H1 (cell line): Measurements from ENCODE around the gene FNDC11. TPM values are rescaled to one million over a fixed set of nuclear protein-coding genes. Genes with fewer than 3 reads are reported as not detected.

ENCODE experiments used
- CTCF ChIA-PET: fragments of 300-600 bp; sonication (Branson Sonifier 250); formaldehyde crosslinking; loops from one replicate; lab custom pipeline; 2021; ENCODE audit not compliant: partially characterized antibody; lab: Charles Lee
- POLR2A ChIA-PET: fragments of 300-600 bp; sonication (Branson Sonifier 250); formaldehyde crosslinking; loops from one replicate; lab custom pipeline; 2021; ENCODE audit warnings: inconsistent platforms; ENCODE audit not compliant: partially characterized antibody; lab: Charles Lee
- DNase-seq, 2 experiments: peaks; one replicate each; pipeline versions ENCODE4 v3.0.0 to v3.0.0-alpha.2; 2010 to 2022; ENCODE audit warnings: low spot score in 2 of 2, low read depth in 1 of 2, mixed read lengths in 1 of 2
- FAIRE-seq: peaks from 2 replicates; lab custom pipeline; 2011; peaks lifted over from hg19 to GRCh38; lab: Jason Lieb, UNC
- H2AFZ ChIP-seq: 2 replicates; pipeline ENCODE4 v1.8.1; 2012; ENCODE audit warnings: low read length, inconsistent platforms
- H2AK5ac ChIP-seq: 2 replicates; pipeline ENCODE4 v1.6.1; 2013; ENCODE audit warnings: low read depth, low read length
- H2BK120ac ChIP-seq: replicated peaks from 2 replicates; pipeline ENCODE3; 2013; ENCODE audit warnings: low read depth, low read length, inconsistent platforms
- H2BK12ac ChIP-seq: 2 replicates; pipeline ENCODE4 v1.6.1; 2013; ENCODE audit warnings: low read depth, low read length
- H2BK15ac ChIP-seq: 2 replicates; pipeline ENCODE4 v1.6.1; 2013; ENCODE audit warnings: low read length
- H2BK20ac ChIP-seq: 2 replicates; pipeline ENCODE4 v1.6.1; 2013; ENCODE audit warnings: low read length
- H2BK5ac ChIP-seq: 2 replicates; pipeline ENCODE4 v1.6.1; 2013; ENCODE audit warnings: low read depth, low read length
- H3K14ac ChIP-seq: 2 replicates; pipeline ENCODE4 v1.6.1; 2013; ENCODE audit warnings: inconsistent platforms; ENCODE audit not compliant: insufficient read length
- H3K18ac ChIP-seq: 2 replicates; pipeline ENCODE4 v1.6.1; 2013; ENCODE audit warnings: low read length; ENCODE audit errors: extremely low read depth
- H3K23ac ChIP-seq: 2 replicates; pipeline ENCODE4 v1.6.1; 2013; ENCODE audit warnings: inconsistent platforms; ENCODE audit not compliant: insufficient read length
- H3K23me2 ChIP-seq: 2 replicates; pipeline ENCODE4 v1.6.1; 2013; ENCODE audit warnings: low read depth, low read length
- H3K27ac ChIP-seq: 2 replicates; pipeline ENCODE4 v1.6.1; 2011; ENCODE audit warnings: low read depth, low read length, inconsistent platforms
- H3K27me3 ChIP-seq, 4 experiments: replicated peaks in 1 of 4; 1 replicate in 1 of 4; 2 replicates in 3 of 4; pipeline versions ENCODE4 v1.6.1 to v1.8.1; 2011 to 2013; ENCODE audit warnings: low read length in 3 of 4, mild to moderate bottlenecking in 3 of 4, inconsistent platforms in 2 of 4, mixed read lengths in 2 of 4, moderate library complexity in 1 of 4; ENCODE audit not compliant: control insufficient read depth in 3 of 4, insufficient read depth in 3 of 4; ENCODE audit errors: extremely low read depth in 1 of 4
- H3K36me3 ChIP-seq, 4 experiments: 2 replicates each; pipeline versions ENCODE4 v1.6.1 to v1.8.1; 2011 to 2013; ENCODE audit warnings: mild to moderate bottlenecking in 4 of 4, low read length in 3 of 4, moderate library complexity in 2 of 4, control low read depth in 1 of 4, inconsistent platforms in 1 of 4; ENCODE audit not compliant: insufficient read depth in 4 of 4, control insufficient read depth in 2 of 4
- H3K4ac ChIP-seq: replicated peaks from 2 replicates; pipeline ENCODE3; 2013; ENCODE audit warnings: low read length, low read depth, mixed read lengths, inconsistent platforms; ENCODE audit not compliant: insufficient read length
- H3K4me1 ChIP-seq, 4 experiments: replicated peaks in 1 of 4; 1 replicate in 1 of 4; 2 replicates in 3 of 4; pipeline versions ENCODE4 v1.6.1 to v1.8.1; 2011 to 2013; ENCODE audit warnings: low read length in 3 of 4, inconsistent platforms in 2 of 4, mixed read lengths in 1 of 4; ENCODE audit not compliant: insufficient read depth in 4 of 4, control insufficient read depth in 3 of 4
- H3K4me2 ChIP-seq, 2 experiments: 2 replicates each; pipeline versions ENCODE4 v1.6.1 to v1.8.1; 2011 to 2013; ENCODE audit warnings: low read depth in 2 of 2, low read length in 2 of 2, control low read depth in 1 of 2, inconsistent platforms in 1 of 2, mild to moderate bottlenecking in 1 of 2; ENCODE audit not compliant: insufficient read depth in 1 of 2
- H3K4me3 ChIP-seq, 4 experiments: fragments of 200-600, 300-600 bp in 1 of 4; sonication (generic), shearing (Covaris generic), sonication (Bioruptor Twin) in 1 of 4; 2 replicates each; pipeline versions ENCODE4 v1.5.1 to v1.8.1; 2011 to 2016; ENCODE audit warnings: low read length in 4 of 4, low read depth in 3 of 4, control low read depth in 2 of 4, inconsistent platforms in 2 of 4, mild to moderate bottlenecking in 2 of 4, mixed read lengths in 1 of 4, moderate library complexity in 1 of 4; ENCODE audit not compliant: insufficient read depth in 2 of 4; ENCODE audit errors: extremely low read depth in 1 of 4
- H3K56ac ChIP-seq: replicated peaks from 2 replicates; pipeline ENCODE3; 2013; ENCODE audit warnings: low read depth, mild to moderate bottlenecking, mixed read lengths, low read length, inconsistent platforms; ENCODE audit not compliant: insufficient read length
- H3K79me1 ChIP-seq: 2 replicates; pipeline ENCODE4 v1.6.1; 2013; ENCODE audit warnings: low read depth, low read length, control low read depth
- H3K79me2 ChIP-seq, 2 experiments: 2 replicates each; pipeline versions ENCODE4 v1.6.1 to v1.8.1; 2012 to 2013; ENCODE audit warnings: low read length in 2 of 2, mild to moderate bottlenecking in 2 of 2, inconsistent platforms in 1 of 2; ENCODE audit not compliant: insufficient read depth in 2 of 2, control insufficient read depth in 1 of 2
- H3K9ac ChIP-seq, 4 experiments: replicated peaks in 1 of 4; 1 replicate in 1 of 4; 2 replicates in 3 of 4; pipeline versions ENCODE4 v1.6.1 to v1.8.1; 2011 to 2013; ENCODE audit warnings: low read depth in 3 of 4, low read length in 3 of 4, control low read depth in 2 of 4, mild to moderate bottlenecking in 2 of 4, moderate library complexity in 2 of 4, inconsistent platforms in 1 of 4; ENCODE audit errors: extremely low read depth in 1 of 4
- H3K9me3 ChIP-seq, 2 experiments: 2 replicates each; pipeline versions ENCODE4 v1.6.1 to v1.8.1; 2012 to 2013; ENCODE audit warnings: mild to moderate bottlenecking in 2 of 2, moderate library complexity in 2 of 2, control low read depth in 1 of 2, inconsistent platforms in 1 of 2, low read depth in 1 of 2, low read length in 1 of 2, mixed read lengths in 1 of 2; ENCODE audit not compliant: insufficient read depth in 2 of 2
- H4K20me1 ChIP-seq, 2 experiments: replicated peaks in 1 of 2; 2 replicates each; pipeline versions ENCODE3 to v1.8.1; 2011 to 2013; ENCODE audit warnings: inconsistent platforms in 2 of 2, low read length in 2 of 2, mild to moderate bottlenecking in 1 of 2; ENCODE audit not compliant: insufficient read depth in 2 of 2, control insufficient read depth in 1 of 2
- H4K5ac ChIP-seq: 2 replicates; pipeline ENCODE4 v1.6.1; 2013; ENCODE audit warnings: low read length, low read depth, mixed read lengths, inconsistent platforms; ENCODE audit not compliant: insufficient read length
- H4K8ac ChIP-seq: 2 replicates; pipeline ENCODE4 v1.8.0; 2013; ENCODE audit warnings: mild to moderate bottlenecking, moderate library complexity, low read length, inconsistent platforms; ENCODE audit not compliant: insufficient read depth; ENCODE audit errors: extremely low read depth
- H4K91ac ChIP-seq: replicated peaks from 2 replicates; pipeline ENCODE3; 2013; ENCODE audit warnings: low read length, mixed read lengths, inconsistent platforms; ENCODE audit not compliant: insufficient read length
- ATF2 ChIP-seq: IDR thresholded peaks from 2 replicates; pipeline ENCODE4 v1.6.1; 2012; ENCODE audit warnings: low read length, inconsistent platforms
- BACH1 ChIP-seq: IDR thresholded peaks from 2 replicates; pipeline ENCODE4 v1.6.1; 2012; ENCODE audit warnings: low read length, improper control_type of control experiment
- CHD1 ChIP-seq: IDR thresholded peaks from 2 replicates; pipeline ENCODE4 v1.6.1; 2012; ENCODE audit warnings: low read depth, low read length, improper control_type of control experiment
- CHD2 ChIP-seq: IDR thresholded peaks from 2 replicates; pipeline ENCODE4 v1.6.1; 2012; ENCODE audit warnings: low read length, improper control_type of control experiment
- EP300 ChIP-seq, 2 experiments: IDR thresholded peaks; 1 replicate in 1 of 2; 2 replicates in 1 of 2; pipeline ENCODE4 v1.6.1; 2011 to 2012; ENCODE audit warnings: low read depth in 2 of 2, low read length in 2 of 2, mild to moderate bottlenecking in 2 of 2, borderline replicate concordance in 1 of 2, inconsistent platforms in 1 of 2, moderate library complexity in 1 of 2
- GTF2F1 ChIP-seq: IDR thresholded peaks from 2 replicates; pipeline ENCODE4 v1.6.1; 2012; ENCODE audit warnings: low read depth, low read length, improper control_type of control experiment, borderline replicate concordance
- JUN ChIP-seq: IDR thresholded peaks from 2 replicates; pipeline ENCODE4 v1.6.1; 2011; ENCODE audit warnings: low read depth, mild to moderate bottlenecking, improper control_type of control experiment, low read length
- KDM4A ChIP-seq: IDR thresholded peaks from one replicate; pipeline ENCODE4 v1.7.1; 2012; ENCODE audit warnings: low read depth, mild to moderate bottlenecking, moderate library complexity, low read length, inconsistent platforms; ENCODE audit not compliant: severe bottlenecking
- SIN3A ChIP-seq, 2 experiments: IDR thresholded peaks in 1 of 2; conservative IDR thresholded peaks in 1 of 2; 2 replicates each; pipeline ENCODE4 v1.6.1; 2011 to 2012; ENCODE audit warnings: low read length in 2 of 2, improper control_type of control experiment in 1 of 2, low read depth in 1 of 2, mild to moderate bottlenecking in 1 of 2
- SP1 ChIP-seq: IDR thresholded peaks from 2 replicates; pipeline ENCODE4 v1.6.1; 2011; ENCODE audit warnings: low read depth, low read length
- SUZ12 ChIP-seq: fragments of 200-600 bp; sonication (generic); IDR thresholded peaks from 2 replicates; pipeline ENCODE4 v1.6.1; 2012; ENCODE audit warnings: mild to moderate bottlenecking, inconsistent platforms, low read length, moderate library complexity, mixed read lengths
- TAF7 ChIP-seq: optimal IDR thresholded peaks from 2 replicates; pipeline ENCODE3; 2011; ENCODE audit warnings: low read depth, mild to moderate bottlenecking, inconsistent platforms, low read length, moderate library complexity, borderline replicate concordance
- WGBS, 2 experiments: shearing (Covaris generic) in 1 of 2; methylation state at CpG; one replicate each; pipeline versions ENCODE4 v1.1.6 to v1.1.7; 2013 to 2015; ENCODE audit warnings: low lambda C conversion rate in 2 of 2, mixed read lengths in 2 of 2, inconsistent platforms in 1 of 2, low coverage in 1 of 2, missing lambda C conversion rate in 1 of 2; ENCODE audit not compliant: insufficient replicate concordance in 2 of 2, insufficient coverage in 1 of 2, insufficient read length in 1 of 2; ENCODE audit errors: extremely low coverage in 1 of 2, missing lambda C conversion rate in 1 of 2; 5-methylcytosine and 5-hydroxymethylcytosine counted together
- polyA plus RNA-seq, 7 experiments: library from polyadenylated mRNA; depleted of rRNA in 3 of 7; stranded (reverse) in 5 of 7; unstranded in 2 of 7; fragments of >200 nt in 5 of 7; fragments of 200-250 nt in 2 of 7; gene quantifications; 1 replicate in 5 of 7; 2 replicates in 1 of 7; 4 replicates in 1 of 7; pipeline versions ENCODE4 v1.2.1 to v1.2.3, GENCODE V29; 2011 to 2013; ENCODE audit warnings: missing spikeins in 2 of 7, mixed read lengths in 2 of 7
- total RNA-seq: library from RNA; stranded (reverse); fragmentation: NEBNext Ultra II Directional; extraction: Animal tissue kit (Norgen Biotek cat#: 25700); gene quantifications from 2 replicates; pipeline ENCODE4 v1.2.1, GENCODE V29; 2021

Gene FNDC11
- total and polyA plus RNA-seq, 2 of the 8 experiments (the other 6 are each of a cell fraction or from before 2014, with no cell fraction given): 2.6 to 8.8 TPM

DNA sequence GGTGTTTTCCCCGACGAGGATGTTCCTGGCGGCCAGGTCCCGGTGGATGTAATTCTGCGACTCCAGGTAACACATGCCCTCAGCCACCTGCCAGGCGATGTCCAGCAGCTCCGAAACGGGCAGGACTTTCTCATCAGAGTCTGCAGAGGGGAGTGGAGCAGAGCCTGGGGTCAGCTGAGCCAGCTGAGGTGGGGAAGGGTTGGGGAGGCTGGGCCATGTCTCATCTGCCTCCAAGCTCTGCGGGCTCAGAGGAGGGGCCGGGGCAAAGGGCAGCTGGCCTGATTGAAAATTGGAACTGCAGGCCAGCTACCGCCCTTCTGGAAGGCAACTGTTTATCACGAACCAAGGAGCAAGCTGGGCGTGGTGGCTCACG lies 23.2 kb upstream of the FNDC11 start:
- Histone ChIP-seq H4K91ac (no peak overlapping the region), H3K4me1 (peaks cover 0 to 13% (median 3%) of the 10 kb centered on the region in 4 experiments; a peak in 5 of 7 replicates), H3K27me3 (no peaks in the 10 kb centered on the region), H3K23me2 (peaks cover 3% of the 10 kb centered on the region; the same call in 1 of the 2 replicates), H3K14ac (no peak overlapping the region), H3K9ac (no peak overlapping the region), H4K5ac (no peak overlapping the region), H3K27ac (no peak overlapping the region), H3K18ac (no peak overlapping the region), H2BK120ac (no peak overlapping the region), H4K8ac (no peak overlapping the region; the same call in 1 of the 2 replicates), H3K4me3 (no peak overlapping the region), H3K4ac (no peak overlapping the region), H2AK5ac (no peak overlapping the region), H3K9me3 (no peaks in the 10 kb centered on the region), H2BK12ac (no peak overlapping the region), H3K23ac (no peak overlapping the region), H4K20me1 (peaks cover 0 to 3% of the 10 kb centered on the region in 2 experiments), H3K4me2 (no peak overlapping the region), H2BK5ac (no peak overlapping the region), H3K36me3 (no peaks in the 10 kb centered on the region), H2AFZ (no peak overlapping the region), H3K79me2 (no peaks in the 10 kb centered on the region), H3K79me1 (no peaks in the 10 kb centered on the region; the same call in 1 of the 2 replicates), H3K56ac (no peak overlapping the region), H2BK15ac (no peak overlapping the region), H2BK20ac (no peak overlapping the region)
- CTCF ChIA-PET: interaction anchor here (1.3 to 1.4 kb wide), 4 partner anchors 10 to 42 kb away, joined by 3 to 5 read pairs (median 4); partner anchors contain the start of gene HELZ2
- DNase-seq: no peak
- no peak for FAIRE-seq
- WGBS, 2 experiments: 94% methylated on average over 12 of the region's 14 CpGs; no CpG with 5 or more reads in 1 of the 2 experiments
- POLR2A ChIA-PET: interaction anchor here (0.9 to 7.8 kb wide), 4 partner anchors 9 to 164 kb away, joined by 3 to 59 read pairs (median 3); partner anchors contain the start of gene PPDPF
- TF ChIP-seq SIN3A (conservative IDR thresholded peaks at IDR 0.05 in 1 of 2, IDR thresholded peaks at IDR 0.05 in 1 of 2; ENCODE audit: low read depth in 1 of 2, low read length in 2 of 2) (no peak), CHD1 (no peak), TAF7 (no peak), CHD2 (no peak), SP1 (no peak), ATF2 (no peak), SUZ12 (no peak), KDM4A (no peak), EP300 (IDR thresholded peaks at IDR 0.05; ENCODE audit: borderline replicate concordance in 1 of 2, low read depth in 2 of 2, low read length in 2 of 2) (no peak), BACH1 (no peak), JUN (no peak), GTF2F1 (no peak)
